ENCODE data around the gene ADORA2A. TPM values are rescaled to one million over a fixed set of nuclear protein-coding genes. Genes with fewer than 3 reads are reported as not detected.

ADORA2A gene
- total RNA-seq, 1 donor from 2014 or later = 3.5 TPM

DNA sequence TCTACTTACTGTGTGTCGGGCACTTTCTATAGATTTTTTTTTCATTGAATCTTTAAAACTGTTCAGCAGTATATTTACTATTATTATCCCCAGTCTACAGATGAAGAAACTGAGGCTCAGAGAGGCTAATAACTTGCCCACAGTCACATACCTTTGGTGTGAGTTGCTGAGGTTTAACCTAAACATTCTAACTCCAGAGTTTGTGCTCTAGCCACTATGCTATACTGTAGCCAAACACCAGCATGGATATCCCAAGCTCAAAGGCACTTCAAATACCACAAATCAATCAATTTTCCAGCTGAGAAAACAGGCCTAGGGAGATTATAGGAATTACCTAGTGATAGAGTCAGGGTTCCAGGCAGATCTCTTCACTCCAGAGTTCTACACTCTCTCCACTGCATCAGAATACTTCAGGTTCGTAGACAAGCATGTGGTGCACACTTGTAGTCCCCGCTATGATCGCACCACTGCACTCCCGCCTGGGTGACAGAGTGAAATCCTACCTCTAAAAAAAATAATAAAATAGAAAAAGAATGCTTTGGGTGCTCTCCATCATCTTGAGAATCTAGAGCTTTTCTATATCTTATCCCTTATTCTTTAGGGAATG is 47.4 kb downstream of the ADORA2A start:
- Mint-ChIP-seq H3K27me3 (ENCODE audit: unreplicated experiment) (no peaks in the 10 kb centered on the region), H3K4me3 (ENCODE audit: unreplicated experiment) (no peak overlapping the region), H3K27ac (ENCODE audit: unreplicated experiment) (peak overlapping the region; percentile 86), H3K4me1 (ENCODE audit: unreplicated experiment) (peaks cover 44% of the 10 kb centered on the region), H3K9me3 (ENCODE audit: unreplicated experiment) (no peaks in the 10 kb centered on the region), H3K36me3 (ENCODE audit: unreplicated experiment) (no peaks in the 10 kb centered on the region)
- no peak for DNase-seq (ENCODE audit: extremely low spot score, unreplicated experiment)
- TF ChIP-seq, protein P1, sequence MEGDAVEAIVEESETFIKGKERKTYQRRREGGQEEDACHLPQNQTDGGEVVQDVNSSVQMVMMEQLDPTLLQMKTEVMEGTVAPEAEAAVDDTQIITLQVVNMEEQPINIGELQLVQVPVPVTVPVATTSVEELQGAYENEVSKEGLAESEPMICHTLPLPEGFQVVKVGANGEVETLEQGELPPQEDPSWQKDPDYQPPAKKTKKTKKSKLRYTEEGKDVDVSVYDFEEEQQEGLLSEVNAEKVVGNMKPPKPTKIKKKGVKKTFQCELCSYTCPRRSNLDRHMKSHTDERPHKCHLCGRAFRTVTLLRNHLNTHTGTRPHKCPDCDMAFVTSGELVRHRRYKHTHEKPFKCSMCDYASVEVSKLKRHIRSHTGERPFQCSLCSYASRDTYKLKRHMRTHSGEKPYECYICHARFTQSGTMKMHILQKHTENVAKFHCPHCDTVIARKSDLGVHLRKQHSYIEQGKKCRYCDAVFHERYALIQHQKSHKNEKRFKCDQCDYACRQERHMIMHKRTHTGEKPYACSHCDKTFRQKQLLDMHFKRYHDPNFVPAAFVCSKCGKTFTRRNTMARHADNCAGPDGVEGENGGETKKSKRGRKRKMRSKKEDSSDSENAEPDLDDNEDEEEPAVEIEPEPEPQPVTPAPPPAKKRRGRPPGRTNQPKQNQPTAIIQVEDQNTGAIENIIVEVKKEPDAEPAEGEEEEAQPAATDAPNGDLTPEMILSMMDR (IDR thresholded peaks at IDR 0.05) = no peak

DNA sequence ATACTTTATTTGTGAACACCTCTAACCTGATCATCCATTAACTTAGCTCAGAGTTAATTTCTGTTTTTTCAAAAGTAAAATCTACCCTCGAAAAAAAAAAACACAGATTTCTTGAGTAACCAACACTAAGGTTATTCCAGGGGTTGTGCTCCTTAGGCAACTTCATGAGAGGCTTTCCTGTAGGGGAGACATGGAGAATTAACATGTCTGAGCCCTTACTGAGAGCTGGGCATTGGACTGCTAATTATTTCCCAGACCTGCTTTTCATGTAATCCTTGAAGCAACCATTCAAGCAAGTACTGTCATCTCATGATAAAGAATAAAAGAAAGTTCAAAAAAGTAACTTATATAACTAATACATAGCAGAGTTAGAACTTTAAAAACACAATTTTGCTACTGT is 54.2 kb downstream of the ADORA2A start:
- Mint-ChIP-seq H3K27me3 (ENCODE audit: unreplicated experiment) (no peaks in the 10 kb centered on the region), H3K4me1 (ENCODE audit: unreplicated experiment) (peaks cover 27% of the 10 kb centered on the region), H3K27ac (ENCODE audit: unreplicated experiment) (no peak overlapping the region), H3K36me3 (ENCODE audit: unreplicated experiment) (no peaks in the 10 kb centered on the region), H3K9me3 (ENCODE audit: unreplicated experiment) (no peaks in the 10 kb centered on the region), H3K4me3 (ENCODE audit: unreplicated experiment) (no peak overlapping the region)
- DNase-seq (ENCODE audit: extremely low spot score, unreplicated experiment) = no peak
- TF ChIP-seq, protein P1 (IDR thresholded peaks at IDR 0.05) = no peak

DNA sequence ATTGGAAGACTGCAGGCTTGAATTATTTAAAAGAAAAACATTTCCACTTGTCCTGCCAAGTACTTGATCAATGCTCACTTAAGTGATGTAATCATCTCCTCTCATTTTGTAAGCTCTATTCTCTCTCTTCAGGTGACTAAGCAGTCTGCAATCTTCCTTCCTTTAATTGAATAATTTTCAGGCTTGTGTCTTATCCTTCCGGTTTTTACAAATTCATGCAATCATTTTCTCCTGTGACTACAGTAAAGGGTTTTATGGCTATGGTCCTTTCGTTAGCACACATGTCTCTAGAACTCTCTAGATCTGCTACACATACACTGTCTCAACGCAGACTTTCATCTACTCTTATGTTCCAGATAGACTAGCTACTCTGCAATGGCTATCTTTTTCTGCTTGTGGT is 55.2 kb downstream of the ADORA2A start:
- no peaks in the 10 kb centered on the region for H3K27me3 Mint-ChIP-seq (ENCODE audit: unreplicated experiment)
- no peak for DNase-seq (ENCODE audit: extremely low spot score, unreplicated experiment)
- H3K36me3 Mint-ChIP-seq (ENCODE audit: unreplicated experiment) = no peaks in the 10 kb centered on the region
- H3K9me3 Mint-ChIP-seq (ENCODE audit: unreplicated experiment) = no peaks in the 10 kb centered on the region
- TF ChIP-seq, protein P1 (IDR thresholded peaks at IDR 0.05) = no peak
- no peak overlapping the region for H3K4me3 Mint-ChIP-seq (ENCODE audit: unreplicated experiment)
- peak overlapping the region; percentile 13 for H3K27ac Mint-ChIP-seq (ENCODE audit: unreplicated experiment)
- H3K4me1 Mint-ChIP-seq (ENCODE audit: unreplicated experiment) = peaks cover 29% of the 10 kb centered on the region

DNA sequence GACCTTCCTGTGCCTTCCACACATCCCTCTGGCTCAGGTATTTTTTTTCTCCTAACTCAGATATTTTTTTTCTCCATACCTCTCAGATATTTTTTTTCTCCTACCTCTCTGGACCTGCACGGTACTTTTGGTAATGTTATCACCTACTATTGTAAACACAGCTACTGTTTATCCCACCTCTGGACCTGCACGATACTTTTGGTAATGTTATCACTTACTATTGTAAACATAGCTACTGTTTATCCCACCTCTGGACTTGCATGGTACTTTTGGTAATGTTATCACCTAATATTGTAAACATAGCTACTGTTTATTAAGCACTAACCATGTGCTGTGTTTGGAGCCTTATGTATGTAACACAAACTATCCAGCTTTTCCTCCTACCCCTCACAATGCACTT is 55.6 kb downstream of the ADORA2A start:
- Mint-ChIP-seq H3K27me3 (ENCODE audit: unreplicated experiment) (no peaks in the 10 kb centered on the region), H3K36me3 (ENCODE audit: unreplicated experiment) (no peaks in the 10 kb centered on the region), H3K27ac (ENCODE audit: unreplicated experiment) (peak overlapping the region; percentile 13), H3K4me3 (ENCODE audit: unreplicated experiment) (no peak overlapping the region), H3K4me1 (ENCODE audit: unreplicated experiment) (peaks cover 29% of the 10 kb centered on the region), H3K9me3 (ENCODE audit: unreplicated experiment) (no peaks in the 10 kb centered on the region)
- TF ChIP-seq, protein P1 (IDR thresholded peaks at IDR 0.05) = no peak
- DNase-seq (ENCODE audit: extremely low spot score, unreplicated experiment) = no peak

DNA sequence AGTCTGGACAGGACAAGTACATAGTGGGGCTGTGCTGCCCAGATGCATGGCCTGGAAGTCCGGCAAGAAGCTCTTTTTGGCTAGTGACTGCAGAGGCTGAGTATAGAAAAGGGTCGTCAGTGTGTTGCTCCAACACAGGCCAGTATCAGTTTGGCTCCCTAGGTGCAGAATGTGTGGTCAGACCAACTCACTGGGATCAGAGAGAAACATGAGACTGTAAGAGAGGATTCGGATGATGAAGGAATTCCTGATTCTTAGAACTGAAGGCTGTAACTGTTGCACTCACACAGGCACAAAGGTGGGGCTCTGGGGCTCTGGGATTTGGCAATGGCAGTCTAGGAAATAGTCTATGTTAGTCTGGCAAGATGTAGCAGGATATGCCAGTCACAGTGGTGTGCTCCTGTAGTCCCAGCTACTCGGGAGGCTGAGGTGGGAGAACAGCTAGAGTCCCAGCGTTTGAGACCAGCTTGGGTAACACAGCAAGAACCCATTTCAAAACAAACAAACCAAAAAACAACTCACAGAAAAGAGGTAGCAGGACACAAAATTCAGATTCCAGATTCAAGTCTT is 56.7 kb downstream of the ADORA2A start:
- TF ChIP-seq, protein P1 (IDR thresholded peaks at IDR 0.05) = no peak
- H3K9me3 Mint-ChIP-seq (ENCODE audit: unreplicated experiment) = no peaks in the 10 kb centered on the region
- H3K4me1 Mint-ChIP-seq (ENCODE audit: unreplicated experiment) = peaks cover 35% of the 10 kb centered on the region
- no peaks in the 10 kb centered on the region for H3K27me3 Mint-ChIP-seq (ENCODE audit: unreplicated experiment)
- no peak for DNase-seq (ENCODE audit: extremely low spot score, unreplicated experiment)
- no peak overlapping the region for H3K4me3 Mint-ChIP-seq (ENCODE audit: unreplicated experiment)
- no peak overlapping the region for H3K27ac Mint-ChIP-seq (ENCODE audit: unreplicated experiment)
- no peaks in the 10 kb centered on the region for H3K36me3 Mint-ChIP-seq (ENCODE audit: unreplicated experiment)

All from osteocyte (in vitro differentiated cells).